Upper lobe of left lung (tissue), 6 donors: ENCODE measurements around the gene USP50. TPM values are rescaled to one million over a fixed set of nuclear protein-coding genes. Genes with fewer than 3 reads are reported as not detected.

Experiments used
- ATAC-seq, 2 donors: fragments of 200-7000 bp; cut with Tn5 transposase; one replicate each; pipeline ENCODE4 v1.9.1; 2022; ENCODE audit warnings: mild to moderate bottlenecking in 2 of 2, moderate library complexity in 2 of 2; ENCODE audit not compliant: low FRiP score in 2 of 2
- DNase-seq, 2 donors: peaks; one replicate each; pipeline ENCODE4 v3.0.0-alpha.2; 2019 to 2020
- H3K27ac ChIP-seq, 4 donors: fragments of 200-600 bp; sonication (generic); one replicate each; pipeline ENCODE4 v1.5.1; 2016 to 2019
- H3K27me3 ChIP-seq, 4 donors: fragments of 200-600 bp; sonication (generic); one replicate each; pipeline ENCODE4 v1.5.1; 2017 to 2019
- H3K36me3 ChIP-seq, 4 donors: fragments of 200-600 bp; sonication (generic); one replicate each; pipeline ENCODE4 v1.5.1; 2016 to 2019
- H3K4me1 ChIP-seq, 4 donors: fragments of 200-600 bp; sonication (generic); one replicate each; pipeline ENCODE4 v1.5.1; 2018 to 2019
- H3K4me3 ChIP-seq, 4 donors: fragments of 200-600 bp; sonication (generic); one replicate each; pipeline ENCODE4 v1.5.1; 2017 to 2019; ENCODE audit warnings: mild to moderate bottlenecking in 2 of 4, moderate library complexity in 1 of 4
- H3K9me3 ChIP-seq, 4 donors: fragments of 200-600 bp; sonication (generic); one replicate each; pipeline ENCODE4 v1.5.1; 2018 to 2019
- EP300 ChIP-seq, 4 donors: sonication (generic); formaldehyde crosslinking; IDR thresholded peaks; one replicate each; pipeline ENCODE4 v1.5.1; 2017; ENCODE audit warnings: antibody characterized with exemption in 4 of 4, control low read depth in 2 of 4
- POLR2A ChIP-seq, 4 donors: fragments of 450-650 bp; IDR thresholded peaks; one replicate each; pipeline ENCODE4 v1.5.1; 2016 to 2017; ENCODE audit warnings: antibody characterized with exemption in 4 of 4, mild to moderate bottlenecking in 2 of 4
- POLR2AphosphoS5 ChIP-seq, 2 donors: sonication (generic); formaldehyde crosslinking; IDR thresholded peaks; one replicate each; pipeline ENCODE4 v1.5.1; 2017; ENCODE audit warnings: antibody characterized with exemption in 2 of 2
- WGBS, 2 donors: methylation state at CpG; one replicate each; pipeline ENCODE4 v1.1.5; 2017 to 2018; 5-methylcytosine and 5-hydroxymethylcytosine counted together
- total RNA-seq, 6 donors: library from RNA; depleted of rRNA in 4 of 6; stranded (reverse); fragments of >200 nt in 4 of 6; gene quantifications; one replicate each; pipeline versions ENCODE4 v1.1.0 to v1.2.1, GENCODE V29; 2016 to 2021
- TF ChIP-seq, protein P1 (sequence below), 6 experiments: fragments of 450-650 bp in 4 of 6; fragments of 200-600 bp in 2 of 6; sonication (generic) in 2 of 6; IDR thresholded peaks; one replicate each; pipeline ENCODE4 v1.5.1; 2016 to 2019; ENCODE audit warnings: antibody characterized with exemption in 6 of 6
- donor health status: DM: no; HTN: no; CAD: no; lungs with moderate emphysema.
- donor health status: DM: no; HTN: yes; CAD: no; lungs with severe emphysema.

The USP50 gene
- total RNA-seq, 6 donors from 2014 or later = 0.31 to 0.67 TPM; not detected in 4

DNA sequence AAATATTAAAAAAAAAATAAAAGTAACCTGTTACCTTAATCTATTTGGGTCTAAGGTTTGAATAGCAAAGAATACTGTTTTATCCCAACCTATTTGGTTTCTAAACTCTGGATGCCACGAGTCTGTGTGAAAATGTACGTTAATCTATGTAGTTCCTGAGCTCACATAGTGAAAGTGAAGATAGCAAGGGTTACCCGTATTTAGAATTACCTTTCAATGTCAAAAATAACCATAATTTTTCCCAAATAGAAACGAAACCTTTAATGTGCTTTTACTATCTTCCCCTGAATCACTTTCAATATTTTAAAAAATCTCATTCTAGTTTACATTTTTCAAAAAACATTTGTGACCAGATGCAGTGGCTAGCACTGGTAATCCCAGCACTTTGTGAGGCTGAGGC, 5.8 kb upstream of the USP50 start:
- 78 to 91% methylated on average over 4 of the region's 4 CpGs for WGBS, 2 donors
- Histone ChIP-seq H3K36me3 (peaks cover 0 to 1% (median 0%) of the 10 kb centered on the region in 4 donors), H3K9me3 (no peaks in the 10 kb centered on the region), H3K27me3 (no peaks in the 10 kb centered on the region), H3K27ac (no peak overlapping the region), H3K4me3 (no peak overlapping the region), H3K4me1 (no peaks in the 10 kb centered on the region)
- TF ChIP-seq EP300 (IDR thresholded peaks at IDR 0.05) = no peak
- no peak for TF ChIP-seq POLR2AphosphoS5 (IDR thresholded peaks at IDR 0.05)
- TF ChIP-seq POLR2A (IDR thresholded peaks at IDR 0.05) = no peak
- TF ChIP-seq, protein P1, sequence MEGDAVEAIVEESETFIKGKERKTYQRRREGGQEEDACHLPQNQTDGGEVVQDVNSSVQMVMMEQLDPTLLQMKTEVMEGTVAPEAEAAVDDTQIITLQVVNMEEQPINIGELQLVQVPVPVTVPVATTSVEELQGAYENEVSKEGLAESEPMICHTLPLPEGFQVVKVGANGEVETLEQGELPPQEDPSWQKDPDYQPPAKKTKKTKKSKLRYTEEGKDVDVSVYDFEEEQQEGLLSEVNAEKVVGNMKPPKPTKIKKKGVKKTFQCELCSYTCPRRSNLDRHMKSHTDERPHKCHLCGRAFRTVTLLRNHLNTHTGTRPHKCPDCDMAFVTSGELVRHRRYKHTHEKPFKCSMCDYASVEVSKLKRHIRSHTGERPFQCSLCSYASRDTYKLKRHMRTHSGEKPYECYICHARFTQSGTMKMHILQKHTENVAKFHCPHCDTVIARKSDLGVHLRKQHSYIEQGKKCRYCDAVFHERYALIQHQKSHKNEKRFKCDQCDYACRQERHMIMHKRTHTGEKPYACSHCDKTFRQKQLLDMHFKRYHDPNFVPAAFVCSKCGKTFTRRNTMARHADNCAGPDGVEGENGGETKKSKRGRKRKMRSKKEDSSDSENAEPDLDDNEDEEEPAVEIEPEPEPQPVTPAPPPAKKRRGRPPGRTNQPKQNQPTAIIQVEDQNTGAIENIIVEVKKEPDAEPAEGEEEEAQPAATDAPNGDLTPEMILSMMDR (IDR thresholded peaks at IDR 0.05) = no peak
- DNase-seq (no peak), ATAC-seq (no peak)

DNA sequence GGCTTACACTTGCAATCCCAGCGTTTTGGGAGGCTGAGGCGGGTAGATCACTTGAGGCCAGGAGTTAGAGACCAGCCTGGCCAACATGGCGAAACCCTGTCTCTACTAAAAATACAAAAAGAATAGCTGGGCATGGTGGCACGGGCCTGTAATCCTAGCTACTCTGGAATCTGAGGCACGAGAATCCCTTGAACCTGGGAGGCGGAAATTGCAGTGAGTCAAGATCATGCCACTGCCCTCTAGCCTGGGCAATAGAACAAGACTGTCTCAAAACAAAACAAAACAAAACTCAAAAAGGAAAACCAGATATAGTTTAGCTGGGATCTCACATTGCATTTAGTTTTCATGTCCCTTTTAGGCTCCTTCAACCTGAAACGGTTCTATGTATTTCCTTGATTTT, 2.9 kb upstream of the USP50 start:
- Histone ChIP-seq H3K27me3 (no peaks in the 10 kb centered on the region), H3K36me3 (no peaks in the 10 kb centered on the region), H3K27ac (no peak overlapping the region), H3K4me3 (no peak overlapping the region), H3K9me3 (no peaks in the 10 kb centered on the region), H3K4me1 (no peaks in the 10 kb centered on the region)
- DNase-seq (no peak), ATAC-seq (no peak)
- 80 to 87% methylated on average over 7 of the region's 7 CpGs for WGBS, 2 donors
- no peak for TF ChIP-seq POLR2A (IDR thresholded peaks at IDR 0.05)
- TF ChIP-seq, protein P1 (IDR thresholded peaks at IDR 0.05) = no peak
- TF ChIP-seq EP300 (IDR thresholded peaks at IDR 0.05) = no peak
- no peak for TF ChIP-seq POLR2AphosphoS5 (IDR thresholded peaks at IDR 0.05)

DNA sequence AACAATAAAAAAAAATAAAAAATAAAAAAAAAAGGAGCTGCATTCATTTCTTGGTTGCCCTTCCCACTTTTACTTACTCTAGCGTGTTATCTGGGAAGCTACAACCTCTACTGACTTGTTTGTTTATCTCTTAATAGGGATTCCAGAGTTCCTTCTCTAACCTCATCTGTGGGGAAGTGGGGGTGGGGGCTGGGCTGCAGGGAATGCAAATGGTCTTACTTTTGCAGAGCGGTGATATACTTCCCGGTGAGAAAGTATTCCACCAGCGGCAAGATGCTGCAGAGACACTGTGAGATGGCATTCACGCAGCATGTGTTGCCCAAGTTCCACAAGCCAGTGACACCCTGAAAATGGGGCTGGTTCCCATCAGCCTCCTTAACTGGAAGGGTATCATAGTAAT, 2.1 kb downstream of the USP50 start:
- no peak for DNase-seq
- no peak for ATAC-seq
- Histone ChIP-seq H3K9me3 (no peaks in the 10 kb centered on the region), H3K27ac (no peak overlapping the region), H3K36me3 (no peaks in the 10 kb centered on the region), H3K27me3 (no peaks in the 10 kb centered on the region), H3K4me3 (no peak overlapping the region), H3K4me1 (no peaks in the 10 kb centered on the region)
- TF ChIP-seq POLR2A (IDR thresholded peaks at IDR 0.05) (no peak), EP300 (IDR thresholded peaks at IDR 0.05) (no peak), POLR2AphosphoS5 (IDR thresholded peaks at IDR 0.05) (no peak)
- TF ChIP-seq, protein P1 (IDR thresholded peaks at IDR 0.05) = no peak
- 67 to 69% methylated on average over 5 of the region's 5 CpGs for WGBS, 2 donors

DNA sequence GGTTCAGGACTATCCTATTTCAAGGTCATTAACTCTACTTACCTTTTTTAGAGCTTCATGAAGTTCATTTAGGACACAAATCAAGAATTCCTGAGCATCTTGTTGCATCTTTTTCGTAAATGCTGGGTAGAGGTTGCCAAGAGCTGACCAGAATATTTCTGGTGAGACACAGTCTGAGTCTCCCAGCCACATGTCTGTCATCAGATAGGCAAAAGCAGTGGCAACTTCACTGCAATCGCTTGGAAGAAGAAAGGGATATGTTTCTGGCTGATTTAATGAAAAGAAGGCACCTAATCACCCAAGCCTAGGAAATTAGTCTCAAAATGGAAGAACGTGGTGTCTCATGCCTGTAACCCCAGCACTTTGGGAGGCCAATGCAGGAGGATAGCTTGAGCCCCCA, 2.9 kb downstream of the USP50 start:
- Histone ChIP-seq H3K27me3 (no peaks in the 10 kb centered on the region), H3K9me3 (no peaks in the 10 kb centered on the region), H3K4me3 (no peak overlapping the region), H3K27ac (no peak overlapping the region), H3K4me1 (no peaks in the 10 kb centered on the region), H3K36me3 (no peaks in the 10 kb centered on the region)
- DNase-seq = no peak
- no peak for ATAC-seq
- TF ChIP-seq, protein P1 (IDR thresholded peaks at IDR 0.05) = no peak
- TF ChIP-seq POLR2A (IDR thresholded peaks at IDR 0.05) = no peak
- no peak for TF ChIP-seq POLR2AphosphoS5 (IDR thresholded peaks at IDR 0.05)
- no peak for TF ChIP-seq EP300 (IDR thresholded peaks at IDR 0.05)
- WGBS, 2 donors = 88% methylated on average over 3 of the region's 3 CpGs

DNA sequence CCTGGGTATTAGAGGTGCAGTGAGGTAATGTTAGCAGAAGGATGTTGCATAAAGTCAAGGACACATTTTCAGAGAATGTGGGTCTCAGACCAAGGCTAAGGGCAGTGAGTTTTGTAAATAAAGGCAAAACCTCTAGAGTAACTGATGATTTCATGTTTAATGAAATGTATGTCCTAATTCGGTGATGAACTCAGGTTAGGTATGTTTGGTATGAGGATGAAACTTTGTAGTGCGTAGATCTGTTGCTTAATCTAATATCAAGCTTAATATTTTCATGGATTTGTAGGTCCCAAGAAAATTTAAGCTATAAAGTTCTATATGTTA, 3.6 kb downstream of the USP50 start:
- Histone ChIP-seq H3K27ac (no peak overlapping the region), H3K36me3 (no peaks in the 10 kb centered on the region), H3K4me3 (no peak overlapping the region), H3K9me3 (no peaks in the 10 kb centered on the region), H3K4me1 (no peaks in the 10 kb centered on the region), H3K27me3 (no peaks in the 10 kb centered on the region)
- 80 to 83% methylated on average over 2 of the region's 2 CpGs for WGBS, 2 donors
- no peak for DNase-seq
- no peak for ATAC-seq
- TF ChIP-seq EP300 (IDR thresholded peaks at IDR 0.05) = no peak
